HG03457 (cell line): ENCODE measurements around the gene PIGQ.

Source experiments
- ATAC-seq: cut with Tn5 transposase; IDR thresholded peaks from one replicate; pipeline ENCODE4 v1.9.1; 2021; ENCODE audit warnings: moderate number of reproducible peaks; ENCODE audit not compliant: unreplicated experiment

Gene PIGQ

DNA sequence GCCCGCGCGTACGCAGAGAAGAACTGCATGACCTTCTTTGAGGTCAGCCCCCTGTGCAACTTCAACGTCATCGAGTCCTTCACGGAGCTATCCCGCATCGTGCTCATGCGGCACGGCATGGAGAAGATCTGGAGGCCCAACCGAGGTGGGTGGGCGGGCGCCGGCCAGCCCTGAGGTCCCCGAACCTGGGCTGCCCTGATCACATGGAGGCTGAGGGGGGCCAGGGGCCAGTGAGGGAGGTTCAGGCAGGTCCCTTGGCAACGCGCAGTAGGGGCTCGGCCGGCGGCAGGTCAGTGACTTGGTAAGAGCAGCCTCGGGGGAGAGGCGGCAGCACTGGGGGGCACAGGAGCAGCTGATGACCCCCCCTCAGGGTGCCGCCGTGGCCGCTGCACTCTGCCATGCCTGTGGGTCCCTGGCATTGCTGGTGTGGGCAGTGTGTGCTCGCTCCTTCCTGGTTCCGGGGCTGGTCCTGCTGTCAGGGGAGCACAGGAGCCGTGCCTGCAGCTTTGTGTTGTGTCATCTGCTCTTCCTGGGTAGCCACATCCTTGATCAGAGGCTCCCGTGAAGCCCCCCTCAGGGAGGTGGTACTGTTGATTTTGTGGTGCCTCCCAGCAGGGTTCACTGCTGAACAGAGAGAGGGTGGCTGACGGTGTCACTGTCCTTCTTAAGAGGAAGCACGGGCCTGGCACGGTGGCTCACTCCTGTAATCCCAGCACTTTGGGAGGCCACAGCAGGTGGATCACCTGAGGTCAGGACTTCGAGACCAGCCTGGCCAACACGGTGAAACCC lies 56.4 kb downstream of the PIGQ start:
- ATAC-seq: no peak

- ATAC-seq: no peak
Measured at GRCh38 chr16:626787-627453, 57.2 kb downstream of the PIGQ start.

DNA sequence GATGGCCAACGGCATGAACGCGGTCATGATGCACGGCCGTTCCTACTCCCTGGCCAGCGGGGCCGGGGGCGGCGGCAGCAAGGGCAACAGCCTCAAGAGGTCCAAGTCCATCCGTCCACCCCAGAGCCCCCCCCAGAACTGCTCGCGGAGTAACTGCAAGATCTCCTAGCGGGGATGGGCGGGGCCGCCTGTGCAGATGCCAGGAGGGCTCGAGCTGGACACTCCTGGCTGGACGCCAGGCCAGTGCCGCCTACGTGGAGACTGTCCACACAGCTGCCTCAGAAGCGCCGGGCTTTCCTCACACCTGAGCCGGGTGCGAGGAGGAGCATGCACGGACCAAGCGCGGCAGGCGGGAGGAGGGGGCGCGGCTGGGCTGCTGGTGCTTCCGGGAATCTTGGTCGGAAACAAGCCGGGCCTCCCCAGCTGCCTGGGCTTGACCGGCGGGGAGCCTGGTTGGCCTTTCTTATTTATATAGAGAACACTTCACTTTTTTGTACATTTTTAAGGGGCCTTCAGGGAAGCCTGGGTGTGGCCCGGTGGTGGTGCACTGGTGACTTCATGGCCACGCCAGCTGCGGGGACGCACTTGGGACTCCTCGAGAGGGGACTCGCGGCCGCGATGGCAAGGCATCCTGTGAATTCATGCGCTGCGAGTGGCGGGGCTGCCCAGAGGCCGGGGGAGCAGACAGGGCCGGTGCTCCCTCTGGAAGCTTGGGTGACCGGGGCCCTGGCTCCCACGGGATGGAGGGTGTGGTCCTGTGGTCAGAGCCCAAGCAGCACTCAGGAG lies 57.9 kb downstream of the PIGQ start:
- ATAC-seq: no peak

- ATAC-seq: no peak
Measured at GRCh38 chr16:628321-629061, 58.7 kb downstream of the PIGQ start.

DNA sequence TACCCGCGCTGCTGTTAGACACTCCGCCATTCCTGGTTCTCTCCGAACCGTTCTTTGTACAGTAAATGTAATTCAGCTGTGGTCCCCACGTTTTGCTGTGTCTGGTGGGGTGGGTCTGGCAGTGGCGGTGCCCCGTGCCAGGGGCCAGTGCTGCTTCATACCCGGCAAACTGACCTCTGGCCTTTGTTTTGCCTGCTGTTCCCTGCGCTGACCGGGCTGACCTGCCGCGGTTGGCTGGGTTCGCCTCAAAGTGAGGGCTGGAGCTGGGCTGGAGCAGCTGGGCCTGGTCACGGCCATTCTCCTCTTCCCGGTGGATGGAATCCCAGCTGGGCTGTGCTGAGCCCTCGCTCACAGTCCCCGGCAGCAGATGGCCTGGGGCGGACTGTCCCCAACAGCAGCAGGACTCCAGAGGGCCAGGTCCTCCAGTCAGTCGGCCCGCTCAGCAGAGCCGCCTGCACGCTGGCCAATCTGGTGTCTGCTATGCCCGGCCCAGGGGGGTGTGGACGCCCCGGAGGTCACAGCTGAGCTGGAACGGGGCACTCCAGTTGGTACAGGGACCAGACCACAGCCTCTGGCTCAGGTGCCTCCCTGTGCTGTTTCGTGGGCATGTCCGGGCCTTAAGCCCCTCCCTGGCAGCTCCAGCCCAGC lies 59.5 kb downstream of the PIGQ start:
- ATAC-seq: no peak

DNA sequence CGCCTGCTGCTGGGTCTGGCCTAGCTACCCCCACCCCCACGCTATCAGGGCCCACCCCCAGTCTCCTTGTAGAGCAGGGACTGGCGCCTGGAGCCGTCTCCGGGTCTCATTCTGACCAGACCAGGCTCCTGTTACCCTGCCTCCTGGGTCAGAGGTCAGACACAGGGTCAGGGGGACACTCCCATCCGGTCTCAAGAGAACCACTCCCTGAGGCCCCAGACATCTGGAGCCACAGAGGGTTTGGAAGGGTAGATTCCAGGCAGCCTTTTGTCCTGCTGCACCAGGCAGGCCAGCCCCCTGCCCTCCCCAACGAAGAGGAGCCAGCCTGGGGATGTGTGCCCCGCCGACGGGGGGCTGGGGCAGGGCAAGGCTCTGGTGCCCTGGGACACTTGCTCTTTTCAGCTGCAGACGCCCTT lies 60.1 kb downstream of the PIGQ start:
- no peak for ATAC-seq

- ATAC-seq: no peak
Measured at GRCh38 chr16:630249-630814, 60.6 kb downstream of the PIGQ start.

DNA sequence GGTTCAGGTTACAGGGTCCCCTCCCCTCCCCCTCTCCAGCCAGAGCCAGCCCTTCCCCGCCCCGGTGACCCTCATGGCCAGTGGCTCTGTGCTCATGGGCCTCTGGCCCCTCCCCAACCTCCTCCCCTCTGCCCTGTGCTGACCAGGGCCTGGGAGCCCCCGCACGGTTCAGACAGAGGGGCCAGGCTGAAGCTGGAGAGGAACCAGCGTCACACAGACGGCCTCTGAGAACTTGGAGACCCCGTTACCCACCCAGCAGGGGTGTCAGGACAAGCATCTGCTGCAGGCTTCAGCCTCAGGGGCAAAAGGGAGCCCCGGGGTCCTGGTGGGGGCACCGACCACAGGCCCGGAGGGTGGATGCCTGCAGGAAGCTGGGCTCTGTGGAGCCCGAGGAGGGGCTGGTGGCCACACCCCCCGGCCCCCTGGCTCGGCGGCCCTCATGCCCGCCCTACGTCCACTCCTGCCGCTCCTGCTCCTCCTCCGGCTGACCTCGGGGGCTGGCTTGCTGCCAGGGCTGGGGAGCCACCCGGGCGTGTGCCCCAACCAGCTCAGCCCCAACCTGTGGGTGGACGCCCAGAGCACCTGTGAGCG lies 61.1 kb downstream of the PIGQ start, which contains the start of gene WFIKKN1:
Gene WFIKKN1 (plus strand): TSS at position 171 of the 591 bp plus-strand sequence. CDS start 269 bp downstream, at position 440.
- ATAC-seq: no peak

- no peak for ATAC-seq
Measured at GRCh38 chr16:631808-632358, 62.1 kb downstream of the PIGQ start.

- no peak for ATAC-seq
Measured at GRCh38 chr16:632486-633335, 62.9 kb downstream of the PIGQ start.

DNA sequence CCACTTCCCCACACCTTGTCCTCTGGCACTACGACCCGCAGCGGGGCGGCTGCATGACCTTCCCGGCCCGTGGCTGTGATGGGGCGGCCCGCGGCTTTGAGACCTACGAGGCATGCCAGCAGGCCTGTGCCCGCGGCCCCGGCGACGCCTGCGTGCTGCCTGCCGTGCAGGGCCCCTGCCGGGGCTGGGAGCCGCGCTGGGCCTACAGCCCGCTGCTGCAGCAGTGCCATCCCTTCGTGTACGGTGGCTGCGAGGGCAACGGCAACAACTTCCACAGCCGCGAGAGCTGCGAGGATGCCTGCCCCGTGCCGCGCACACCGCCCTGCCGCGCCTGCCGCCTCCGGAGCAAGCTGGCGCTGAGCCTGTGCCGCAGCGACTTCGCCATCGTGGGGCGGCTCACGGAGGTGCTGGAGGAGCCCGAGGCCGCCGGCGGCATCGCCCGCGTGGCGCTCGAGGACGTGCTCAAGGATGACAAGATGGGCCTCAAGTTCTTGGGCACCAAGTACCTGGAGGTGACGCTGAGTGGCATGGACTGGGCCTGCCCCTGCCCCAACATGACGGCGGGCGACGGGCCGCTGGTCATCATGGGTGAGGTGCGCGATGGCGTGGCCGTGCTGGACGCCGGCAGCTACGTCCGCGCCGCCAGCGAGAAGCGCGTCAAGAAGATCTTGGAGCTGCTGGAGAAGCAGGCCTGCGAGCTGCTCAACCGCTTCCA lies 63.7 kb downstream of the PIGQ start:
- no peak for ATAC-seq
